Thoracic aorta (tissue), 2 donors: ENCODE data around the gene SUN5. TPM values are rescaled to one million over a fixed set of nuclear protein-coding genes. Genes with fewer than 3 reads are reported as not detected.

ENCODE experiments used
- ATAC-seq: fragments of 150-250 bp; one replicate; pipeline ENCODE4 v1.8.0; 2017; ENCODE audit warnings: low read depth; ENCODE audit not compliant: insufficient number of reproducible peaks, low FRiP score
- DNase-seq: peaks from one replicate; pipeline ENCODE4 v3.0.0-alpha.2; 2020; ENCODE audit warnings: low spot score
- H3K27ac ChIP-seq, 2 donors: fragments of 200-600 bp; sonication (generic); 1 replicate in 1 of 2; 2 replicates in 1 of 2; pipeline ENCODE4 v1.5.1; 2016; ENCODE audit warnings: mild to moderate bottlenecking in 2 of 2, moderate library complexity in 2 of 2
- H3K27me3 ChIP-seq: fragments of 200-600 bp; sonication (generic); replicated peaks from 2 replicates; pipeline ENCODE4 v1.6.0; 2016; ENCODE audit warnings: mild to moderate bottlenecking; ENCODE audit not compliant: insufficient read depth
- H3K36me3 ChIP-seq: fragments of 200-600 bp; sonication (generic); one replicate; pipeline ENCODE4 v1.5.1; 2016
- H3K4me1 ChIP-seq, 2 donors: fragments of 200-600 bp; sonication (generic); 1 replicate in 1 of 2; 2 replicates in 1 of 2; pipeline versions ENCODE4 v1.5.1 to v1.6.0; 2016; ENCODE audit warnings: low read depth in 2 of 2, mild to moderate bottlenecking in 1 of 2; ENCODE audit not compliant: control insufficient read depth in 1 of 2
- H3K4me3 ChIP-seq: fragments of 200-600 bp; sonication (generic); 2 replicates; pipeline ENCODE4 v1.5.1; 2016; ENCODE audit warnings: mild to moderate bottlenecking
- H3K9me3 ChIP-seq: fragments of 200-600 bp; sonication (generic); 2 replicates; pipeline ENCODE4 v1.5.1; 2016
- total RNA-seq, 2 donors: library from RNA; depleted of rRNA; stranded (reverse); fragments of >200 nt; gene quantifications; one replicate each; pipeline versions ENCODE4 v1.1.0 to v1.2.3, GENCODE V29; 2016
- TF ChIP-seq, protein P1 (sequence below): fragments of 200-600 bp; sonication (generic); IDR thresholded peaks from one replicate; pipeline ENCODE4 v1.5.1; 2019; ENCODE audit warnings: antibody characterized with exemption

The SUN5 gene
- total RNA-seq, 2 donors from 2014 or later = not detected

DNA sequence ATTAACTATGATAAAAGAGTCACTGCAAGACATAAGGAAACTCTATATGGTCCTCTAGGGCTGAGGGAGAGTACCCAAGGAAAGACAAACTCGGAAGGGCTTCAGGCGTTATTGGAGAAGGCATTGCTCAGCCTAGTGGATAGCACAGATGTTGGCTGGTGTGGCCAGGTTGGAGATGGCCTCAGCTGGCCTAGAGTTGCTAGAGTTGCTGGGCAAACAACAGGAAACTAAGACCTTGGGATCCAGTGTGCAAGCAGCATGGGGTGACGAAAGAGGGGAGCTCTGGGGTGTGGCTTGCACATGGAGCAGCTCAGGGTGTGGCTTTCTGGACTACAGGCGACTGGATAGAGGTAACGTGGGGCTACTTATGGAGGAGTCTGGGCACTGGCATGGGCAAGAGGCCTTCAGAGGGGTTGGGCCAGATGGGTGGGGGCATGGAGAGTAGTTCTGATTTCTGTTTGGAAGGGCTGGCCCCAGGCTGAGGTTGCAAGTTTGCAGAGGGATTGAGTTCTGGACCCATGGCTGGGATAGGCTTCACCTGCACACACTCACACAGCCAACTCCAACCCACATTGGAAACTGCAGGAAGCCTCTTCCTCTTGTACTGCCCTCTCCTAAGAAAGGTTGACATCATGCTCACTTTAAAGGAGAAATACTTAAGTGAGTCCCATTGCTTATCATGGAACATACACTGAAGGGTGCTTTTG, 22.0 kb upstream of the SUN5 start:
- no peak overlapping the region for H3K27ac ChIP-seq
- no peaks in the 10 kb centered on the region for H3K36me3 ChIP-seq
- H3K9me3 ChIP-seq = no peaks in the 10 kb centered on the region
- H3K4me3 ChIP-seq = no peak overlapping the region
- TF ChIP-seq, protein P1, sequence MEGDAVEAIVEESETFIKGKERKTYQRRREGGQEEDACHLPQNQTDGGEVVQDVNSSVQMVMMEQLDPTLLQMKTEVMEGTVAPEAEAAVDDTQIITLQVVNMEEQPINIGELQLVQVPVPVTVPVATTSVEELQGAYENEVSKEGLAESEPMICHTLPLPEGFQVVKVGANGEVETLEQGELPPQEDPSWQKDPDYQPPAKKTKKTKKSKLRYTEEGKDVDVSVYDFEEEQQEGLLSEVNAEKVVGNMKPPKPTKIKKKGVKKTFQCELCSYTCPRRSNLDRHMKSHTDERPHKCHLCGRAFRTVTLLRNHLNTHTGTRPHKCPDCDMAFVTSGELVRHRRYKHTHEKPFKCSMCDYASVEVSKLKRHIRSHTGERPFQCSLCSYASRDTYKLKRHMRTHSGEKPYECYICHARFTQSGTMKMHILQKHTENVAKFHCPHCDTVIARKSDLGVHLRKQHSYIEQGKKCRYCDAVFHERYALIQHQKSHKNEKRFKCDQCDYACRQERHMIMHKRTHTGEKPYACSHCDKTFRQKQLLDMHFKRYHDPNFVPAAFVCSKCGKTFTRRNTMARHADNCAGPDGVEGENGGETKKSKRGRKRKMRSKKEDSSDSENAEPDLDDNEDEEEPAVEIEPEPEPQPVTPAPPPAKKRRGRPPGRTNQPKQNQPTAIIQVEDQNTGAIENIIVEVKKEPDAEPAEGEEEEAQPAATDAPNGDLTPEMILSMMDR = no peak
- ATAC-seq = no peak
- H3K27me3 ChIP-seq = no peaks in the 10 kb centered on the region
- no peak for DNase-seq
- no peaks in the 10 kb centered on the region for H3K4me1 ChIP-seq

DNA sequence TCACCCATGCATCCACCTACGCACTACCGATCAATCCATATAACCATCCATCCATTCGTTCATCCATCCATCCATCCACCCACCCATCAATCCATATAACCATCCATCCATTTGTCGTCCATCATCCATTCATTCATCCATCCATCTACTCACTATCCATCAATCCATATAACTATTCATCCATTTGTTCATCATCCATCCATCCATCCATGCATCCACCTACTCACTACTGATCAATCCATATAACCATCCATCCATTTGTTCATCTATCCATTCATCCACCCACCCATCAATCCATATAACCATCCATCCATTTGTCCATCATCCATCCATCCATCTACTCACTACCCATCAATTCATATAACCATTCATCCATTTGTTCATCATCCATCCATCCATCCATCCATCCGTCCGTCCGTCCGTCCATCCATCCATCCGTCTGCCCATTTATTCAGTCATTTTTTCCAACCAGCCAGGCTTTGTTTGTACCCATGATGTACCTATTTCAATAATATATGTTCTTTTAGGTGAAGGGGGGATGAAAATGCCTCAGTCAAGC, 21.2 kb upstream of the SUN5 start:
- no peaks in the 10 kb centered on the region for H3K9me3 ChIP-seq

DNA sequence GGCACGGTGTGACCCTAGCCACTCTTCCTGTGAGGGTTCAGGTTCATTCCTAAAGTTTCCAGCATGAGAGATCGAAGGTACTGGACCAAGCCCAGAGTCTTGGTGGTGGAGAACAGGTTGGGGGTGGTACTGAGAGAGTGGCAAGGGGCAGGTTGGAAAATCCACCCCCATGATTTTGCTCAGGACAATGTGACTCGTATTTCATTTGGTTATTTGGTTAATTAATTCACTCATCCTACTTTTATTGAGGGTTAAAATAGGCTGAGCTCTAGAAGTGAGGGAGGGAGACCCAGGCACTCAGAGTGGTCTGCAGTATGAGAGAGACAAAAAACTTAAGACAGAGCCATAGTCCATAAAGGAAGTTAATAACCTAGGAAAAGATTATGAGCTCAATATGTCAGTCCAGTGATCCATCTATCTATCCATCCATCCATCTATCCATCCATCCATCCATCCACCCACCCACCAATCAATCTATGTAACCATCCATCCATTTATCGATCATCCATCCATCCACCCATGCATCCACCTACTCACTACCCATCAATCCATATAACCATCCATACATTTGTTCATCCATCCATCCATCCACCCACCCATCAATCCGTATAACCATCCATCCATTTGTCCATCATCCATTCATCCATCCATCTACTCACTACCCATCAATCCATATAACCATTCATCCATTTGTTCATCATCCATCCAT, 20.5 kb upstream of the SUN5 start:
- Histone ChIP-seq H3K4me1 (no peaks in the 10 kb centered on the region), H3K36me3 (no peaks in the 10 kb centered on the region), H3K4me3 (no peak overlapping the region), H3K27me3 (no peaks in the 10 kb centered on the region), H3K9me3 (no peaks in the 10 kb centered on the region), H3K27ac (no peak overlapping the region)
- no peak for DNase-seq
- TF ChIP-seq, protein P1 = no peak
- ATAC-seq = no peak

More for the DNA sequence above, 21.2 kb upstream of the SUN5 start:
- Histone ChIP-seq H3K27me3 (no peaks in the 10 kb centered on the region), H3K4me3 (no peak overlapping the region), H3K4me1 (no peaks in the 10 kb centered on the region), H3K36me3 (no peaks in the 10 kb centered on the region), H3K27ac (no peak overlapping the region)
- no peak for ATAC-seq
- no peak for DNase-seq
- TF ChIP-seq, protein P1 = no peak

DNA sequence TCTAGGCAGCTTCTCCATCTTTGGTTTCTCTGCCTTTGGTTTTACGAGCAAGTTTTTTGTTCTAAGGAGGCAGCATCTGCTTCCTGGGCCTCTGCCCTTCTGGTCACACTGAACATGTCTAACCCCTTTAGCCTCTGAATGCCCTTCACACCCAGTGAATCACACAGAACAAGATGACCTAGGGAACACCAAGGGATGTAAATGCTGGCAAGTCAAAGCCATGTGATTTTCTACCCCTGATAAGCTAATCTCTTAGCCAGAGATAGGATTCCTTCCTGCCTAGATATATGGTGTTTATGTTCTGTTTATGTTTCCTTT, 20.0 kb upstream of the SUN5 start:
- TF ChIP-seq, protein P1 = no peak
- H3K4me1 ChIP-seq = no peaks in the 10 kb centered on the region
- ATAC-seq (no peak), DNase-seq (no peak)
- no peaks in the 10 kb centered on the region for H3K36me3 ChIP-seq
- H3K27ac ChIP-seq = no peak overlapping the region
- no peak overlapping the region for H3K4me3 ChIP-seq
- no peaks in the 10 kb centered on the region for H3K9me3 ChIP-seq
- H3K27me3 ChIP-seq = no peaks in the 10 kb centered on the region

DNA sequence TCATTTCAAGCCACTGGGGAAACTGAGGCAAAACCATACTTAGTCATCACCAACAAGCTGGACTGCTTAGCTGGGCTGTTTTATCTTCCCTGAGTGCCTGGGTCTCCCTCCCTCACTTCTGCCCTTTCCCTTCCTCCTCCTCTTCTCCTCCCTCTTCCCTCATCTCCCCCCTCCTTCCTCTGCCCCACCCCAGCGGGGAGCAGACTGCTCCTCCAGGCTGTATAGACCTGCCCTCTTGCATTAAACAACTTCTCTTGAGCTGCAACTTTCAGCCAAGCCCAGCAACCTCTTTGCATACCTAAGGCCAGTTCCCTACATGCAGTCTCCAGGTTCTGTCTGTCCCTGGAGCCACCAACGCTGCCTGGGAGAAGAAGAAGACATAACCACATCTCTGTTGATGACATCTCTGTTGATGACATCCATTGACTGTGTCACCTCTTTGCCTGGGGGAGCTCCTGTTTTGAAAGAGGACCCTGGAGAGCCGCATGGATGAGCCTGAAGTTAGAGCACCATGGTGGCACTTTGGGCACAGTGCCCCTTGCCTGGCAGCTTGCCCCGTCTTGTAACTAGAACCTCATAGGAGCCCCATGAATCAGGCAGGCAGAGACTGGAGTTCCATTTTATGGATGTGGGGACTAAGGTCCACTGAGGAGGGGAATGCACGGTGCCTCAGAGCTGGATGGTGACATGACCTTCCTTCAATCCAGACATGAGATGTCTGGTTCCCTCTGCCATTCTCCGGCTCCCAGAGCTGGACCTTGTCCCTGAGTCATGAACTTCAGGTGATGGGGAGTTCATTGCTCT, 19.4 kb upstream of the SUN5 start:
- TF ChIP-seq, protein P1 = no peak
- DNase-seq = no peak
- no peak for ATAC-seq

More for the DNA sequence above, 19.4 kb upstream of the SUN5 start:
- Histone ChIP-seq H3K4me1 (no peaks in the 10 kb centered on the region), H3K27me3 (no peaks in the 10 kb centered on the region), H3K4me3 (no peak overlapping the region), H3K36me3 (no peaks in the 10 kb centered on the region), H3K27ac (no peak overlapping the region), H3K9me3 (no peaks in the 10 kb centered on the region)
